Suprapubic skin (tissue), 4 donors: Measurements from ENCODE around the gene APOC4. TPM values are rescaled to one million over a fixed set of nuclear protein-coding genes. Genes with fewer than 3 reads are reported as not detected.

Experiments used
- DNase-seq, 2 donors: peaks; one replicate each; pipeline ENCODE4 v3.0.0-alpha.2; 2019; ENCODE audit warnings: low spot score in 2 of 2
- H3K27ac ChIP-seq: fragments of 200-600 bp; sonication (generic); one replicate; pipeline ENCODE4 v1.5.1; 2019
- H3K27me3 ChIP-seq: fragments of 200-600 bp; sonication (generic); one replicate; pipeline ENCODE4 v1.5.1; 2019
- H3K36me3 ChIP-seq: fragments of 200-600 bp; sonication (generic); one replicate; pipeline ENCODE4 v1.5.1; 2019
- H3K4me1 ChIP-seq: fragments of 200-600 bp; sonication (generic); one replicate; pipeline ENCODE4 v1.5.1; 2019
- H3K4me3 ChIP-seq: fragments of 200-600 bp; sonication (generic); one replicate; pipeline ENCODE4 v1.5.1; 2019; ENCODE audit warnings: mild to moderate bottlenecking
- H3K9me3 ChIP-seq: fragments of 200-600 bp; sonication (generic); one replicate; pipeline ENCODE4 v1.5.1; 2019
- CTCF ChIP-seq, 2 donors: fragments of 200-600 bp in 1 of 2; fragments of 450-650 bp in 1 of 2; sonication (generic) in 1 of 2; IDR thresholded peaks; one replicate each; pipeline ENCODE4 v1.5.1; 2016 to 2019; ENCODE audit warnings: antibody characterized with exemption in 2 of 2, mild to moderate bottlenecking in 1 of 2, moderate library complexity in 1 of 2
- EP300 ChIP-seq: sonication (generic); formaldehyde crosslinking; IDR thresholded peaks from one replicate; pipeline ENCODE4 v1.6.1; 2017; ENCODE audit warnings: antibody characterized with exemption
- POLR2A ChIP-seq, 2 donors: fragments of 450-650 bp; IDR thresholded peaks; one replicate each; pipeline ENCODE4 v1.6.1; 2017; ENCODE audit warnings: antibody characterized with exemption in 2 of 2, mild to moderate bottlenecking in 2 of 2, moderate library complexity in 2 of 2
- POLR2AphosphoS5 ChIP-seq, 3 donors: sonication (generic); formaldehyde crosslinking; IDR thresholded peaks; one replicate each; pipeline ENCODE4 v1.6.1; 2017; ENCODE audit warnings: antibody characterized with exemption in 3 of 3
- WGBS: methylation state at CpG from one replicate; pipeline ENCODE4 v1.1.5; 2018; 5-methylcytosine and 5-hydroxymethylcytosine counted together
- total RNA-seq, 4 donors: library from RNA; depleted of rRNA; stranded (reverse); fragments of >200 nt; gene quantifications; one replicate each; pipeline ENCODE4 v1.1.0, GENCODE V29; 2016

The APOC4 gene
- total RNA-seq, 4 donors from 2014 or later: not detected

- H3K9me3 ChIP-seq: no peaks in the 10 kb centered on the region
- peaks cover 66% of the 10 kb centered on the region for H3K36me3 ChIP-seq
- H3K27me3 ChIP-seq: no peaks in the 10 kb centered on the region
- 51% methylated on average over 4 of the region's 12 CpGs for WGBS
- no peak for DNase-seq
- no peak overlapping the region for H3K27ac ChIP-seq
- TF ChIP-seq CTCF (IDR thresholded peaks at IDR 0.05) (no peak), EP300 (no peak), POLR2A (IDR thresholded peaks at IDR 0.05) (no peak), POLR2AphosphoS5 (IDR thresholded peaks at IDR 0.05) (no peak)
- no peak overlapping the region for H3K4me3 ChIP-seq
- no peaks in the 10 kb centered on the region for H3K4me1 ChIP-seq
Observed at GRCh38 chr19:44990966-44991365, 48.9 kb downstream of the APOC4 start.

GRCh38 chr19:44992336-44993163 lies 50.5 kb downstream of the APOC4 start:
- TF ChIP-seq POLR2A (IDR thresholded peaks at IDR 0.05): no peak
- TF ChIP-seq EP300: no peak
- TF ChIP-seq POLR2AphosphoS5 (IDR thresholded peaks at IDR 0.05): no peak
- no peak for TF ChIP-seq CTCF (IDR thresholded peaks at IDR 0.05)
- peaks cover 50% of the 10 kb centered on the region for H3K36me3 ChIP-seq
- 90% methylated on average over 26 of the region's 44 CpGs for WGBS

GRCh38 chr19:44993526-44993925 lies 51.5 kb downstream of the APOC4 start:
- Histone ChIP-seq H3K4me1 (no peaks in the 10 kb centered on the region), H3K27me3 (no peaks in the 10 kb centered on the region), H3K9me3 (no peaks in the 10 kb centered on the region), H3K27ac (no peak overlapping the region), H3K36me3 (peaks cover 41% of the 10 kb centered on the region), H3K4me3 (no peak overlapping the region)
- TF ChIP-seq CTCF (IDR thresholded peaks at IDR 0.05) (no peak), EP300 (no peak), POLR2A (IDR thresholded peaks at IDR 0.05) (no peak), POLR2AphosphoS5 (IDR thresholded peaks at IDR 0.05) (no peak)
- no peak for DNase-seq
- WGBS: 87% methylated on average over 5 of the region's 6 CpGs

More at GRCh38 chr19:44992336-44993163, 50.5 kb downstream of the APOC4 start:
- Histone ChIP-seq H3K9me3 (no peaks in the 10 kb centered on the region), H3K4me1 (no peaks in the 10 kb centered on the region), H3K4me3 (no peak overlapping the region), H3K27ac (no peak overlapping the region), H3K27me3 (no peaks in the 10 kb centered on the region)
- DNase-seq: no peak

- no peaks in the 10 kb centered on the region for H3K27me3 ChIP-seq
- no peak for TF ChIP-seq POLR2A (IDR thresholded peaks at IDR 0.05)
- H3K9me3 ChIP-seq: no peaks in the 10 kb centered on the region
- no peak overlapping the region for H3K4me3 ChIP-seq
- H3K27ac ChIP-seq: no peak overlapping the region
- H3K4me1 ChIP-seq: no peaks in the 10 kb centered on the region
- 85% methylated on average over 9 of the region's 12 CpGs for WGBS
- no peak for DNase-seq
- peaks cover 37% of the 10 kb centered on the region for H3K36me3 ChIP-seq
Observed at GRCh38 chr19:44993926-44994537, 52.0 kb downstream of the APOC4 start.

Other genes with a start within 250 kb of the APOC4 start
- not detected for gene CEACAM16, start 243.1 kb upstream of the APOC4 start, total RNA-seq
- gene BCL3, start 193.5 kb upstream of the APOC4 start, total RNA-seq: 10 to 100 TPM; 13.9 to 29.1 (median 17.9) TPM
- gene CBLC, start 164.3 kb upstream of the APOC4 start, total RNA-seq: 10 to 100 TPM; 60.4 to 94.4 (median 65.7) TPM
- 10 to 100 TPM; 27.4 to 67.5 (median 50.8) TPM for gene BCAM, start 133.1 kb upstream of the APOC4 start, total RNA-seq
- 10 to 100 TPM; 56.2 to 78.2 (median 67.5) TPM for gene NECTIN2, start 95.9 kb upstream of the APOC4 start, total RNA-seq
- 10 to 100 TPM; 32.7 to 51.9 (median 47.1) TPM for gene TOMM40, start 51.0 kb upstream of the APOC4 start, total RNA-seq
- 100 to 1,000 TPM; 418 to 859 (median 594) TPM for gene APOE, start 36.4 kb upstream of the APOC4 start, total RNA-seq
- 10 to 100 TPM; 38.6 to 58.3 (median 47.7) TPM for gene APOC1, start 27.6 kb upstream of the APOC4 start, total RNA-seq
- gene APOC2, start 3.8 kb downstream of the APOC4 start, total RNA-seq: 1 to 10 TPM in 2 of 4 donors, not detected in 2; 2.7 to 9.7 TPM
- gene CLPTM1, start 13.1 kb downstream of the APOC4 start, total RNA-seq: 100 to 1,000 TPM in 2 of 4 donors, 10 to 100 TPM in 2; 86.2 to 137 (median 97.5) TPM
- 10 to 100 TPM in 2 of 4 donors, 1 to 10 TPM in 2; 1.4 to 16.5 (median 10.6) TPM for gene RELB, start 59.2 kb downstream of the APOC4 start, total RNA-seq
- 100 to 1,000 TPM in 1 of 4 donors, 10 to 100 TPM in 3; 55.3 to 135 (median 84.3) TPM for gene CLASRP, start 96.8 kb downstream of the APOC4 start, total RNA-seq
- gene ZNF296, start 134.2 kb downstream of the APOC4 start, total RNA-seq: 1 to 10 TPM; 4.3 to 5.8 (median 4.9) TPM
- 10 to 100 TPM; 18.8 to 29.8 (median 20.5) TPM for gene GEMIN7, start 137.0 kb downstream of the APOC4 start, total RNA-seq
- gene PPP1R37, start 150.9 kb downstream of the APOC4 start, total RNA-seq: 10 to 100 TPM; 24.6 to 43.1 (median 33.5) TPM
- 10 to 100 TPM; 22.4 to 60.4 (median 51.1) TPM for gene NKPD1, start 218.7 kb downstream of the APOC4 start, total RNA-seq
- gene TRAPPC6A, start 236.0 kb downstream of the APOC4 start, total RNA-seq: 10 to 100 TPM; 55.9 to 82.3 (median 71.8) TPM
- 10 to 100 TPM; 15.3 to 20.1 (median 15.9) TPM for gene BLOC1S3, start 236.5 kb downstream of the APOC4 start, total RNA-seq